Measurements from ENCODE around the gene PRPF31. TPM values are rescaled to one million over a fixed set of nuclear protein-coding genes. Genes with fewer than 3 reads are reported as not detected.

PRPF31 gene
- polyA plus RNA-seq, 1 of the 3 experiments (the other 2 are of a cell fraction) = 81.0 TPM

- Histone ChIP-seq H3K4me1 (ENCODE audit: control insufficient read depth in 1 of 2, insufficient read depth in 2 of 2, low read depth in 1 of 2, low read length in 1 of 2) (no peaks in the 10 kb centered on the region), H3K9ac (no peak overlapping the region), H2AFZ (ENCODE audit: low read depth) (no peak overlapping the region), H4K20me1 (ENCODE audit: insufficient read depth) (no peaks in the 10 kb centered on the region), H3K4me2 (no peak overlapping the region), H3K27me3 (ENCODE audit: insufficient read depth) (no peaks in the 10 kb centered on the region), H3F3A (replicated peaks; ENCODE audit: insufficient read depth) (no peaks in the 10 kb centered on the region), H3K9me3 (no peaks in the 10 kb centered on the region), H3K79me2 (ENCODE audit: insufficient read depth) (no peaks in the 10 kb centered on the region), H3K36me3 (replicated peaks in 1 of 2; ENCODE audit: control insufficient read depth in 1 of 2, insufficient read depth in 2 of 2, low read length in 1 of 2) (peaks cover 0 to 67% of the 10 kb centered on the region in 2 experiments), H3K9me2 (no peaks in the 10 kb centered on the region), H3K27ac (ENCODE audit: low read depth in 2 of 2, low read length in 1 of 2) (no peak overlapping the region), H3K4me3 (ENCODE audit: low read depth in 2 of 2, low read length in 1 of 2) (no peak overlapping the region)
- POLR2A ChIA-PET = no interaction called here
- 96% methylated on average over 39 of the region's 44 CpGs for WGBS (ENCODE audit: low lambda C conversion rate)
- DNase-seq = no peak
- CTCF ChIA-PET = no interaction called here
- TF ChIP-seq TAF1 (IDR thresholded peaks at IDR 0.05; ENCODE audit: borderline replicate concordance, low read depth, low read length) = no peak
- no peak for TF ChIP-seq CHD2 (IDR thresholded peaks at IDR 0.05; ENCODE audit: low read length, partially characterized antibody)
These were observed 12.3 kb downstream of the PRPF31 start for GRCh38 chr19:54127688-54128440.

- ChIA-PET POLR2A (no interaction called here), CTCF (no interaction called here)
- no peaks in the 10 kb centered on the region for H3K79me2 ChIP-seq (ENCODE audit: insufficient read depth)
- no peak overlapping the region for H3K4me3 ChIP-seq (ENCODE audit: low read depth in 2 of 2, low read length in 1 of 2)
- H4K20me1 ChIP-seq (ENCODE audit: insufficient read depth) = no peaks in the 10 kb centered on the region
- H3F3A ChIP-seq (replicated peaks; ENCODE audit: insufficient read depth) = no peaks in the 10 kb centered on the region
- no peak overlapping the region for H3K4me2 ChIP-seq
- H3K27me3 ChIP-seq (ENCODE audit: insufficient read depth) = no peaks in the 10 kb centered on the region
- no peak for DNase-seq
- peaks cover 0 to 66% of the 10 kb centered on the region in 2 experiments for H3K36me3 ChIP-seq (replicated peaks in 1 of 2; ENCODE audit: control insufficient read depth in 1 of 2, insufficient read depth in 2 of 2, low read length in 1 of 2)
- no peaks in the 10 kb centered on the region for H3K4me1 ChIP-seq (ENCODE audit: control insufficient read depth in 1 of 2, insufficient read depth in 2 of 2, low read depth in 1 of 2, low read length in 1 of 2)
- H2AFZ ChIP-seq (ENCODE audit: low read depth) = no peak overlapping the region
- H3K9me3 ChIP-seq = no peaks in the 10 kb centered on the region
- H3K9ac ChIP-seq = no peak overlapping the region
- no peaks in the 10 kb centered on the region for H3K9me2 ChIP-seq
- TF ChIP-seq MXI1 (IDR thresholded peaks at IDR 0.05; ENCODE audit: low read depth, low read length) (no peak), RAD21 (IDR thresholded peaks at IDR 0.05; ENCODE audit: low read length) (no peak), JUND (IDR thresholded peaks at IDR 0.05) (no peak), FOXM1 (IDR thresholded peaks at IDR 0.05; ENCODE audit: low read depth) (no peak), ELF1 (IDR thresholded peaks at IDR 0.05) (no peak), FOXJ3 (CRISPR knock-in tag; IDR thresholded peaks at IDR 0.05) (no peak), SIN3A (IDR thresholded peaks at IDR 0.05; ENCODE audit: borderline replicate concordance, low read depth, low read length) (no peak), EZH2phosphoT487 (IDR thresholded peaks at IDR 0.05; ENCODE audit: borderline replicate concordance, low read depth) (no peak), TEAD4 (IDR thresholded peaks at IDR 0.05; ENCODE audit: borderline replicate concordance, insufficient read depth) (no peak), EP300 (IDR thresholded peaks at IDR 0.05; ENCODE audit: borderline replicate concordance in 1 of 2, low read depth in 1 of 2, low read length in 1 of 2) (no peak), RXRA (IDR thresholded peaks at IDR 0.05; ENCODE audit: borderline replicate concordance, low read depth) (no peak), TAF1 (IDR thresholded peaks at IDR 0.05; ENCODE audit: borderline replicate concordance, low read depth, low read length) (no peak), FOSL2 (IDR thresholded peaks at IDR 0.05; ENCODE audit: borderline replicate concordance, low read depth) (no peak)
- TF ChIP-seq, protein P1, sequence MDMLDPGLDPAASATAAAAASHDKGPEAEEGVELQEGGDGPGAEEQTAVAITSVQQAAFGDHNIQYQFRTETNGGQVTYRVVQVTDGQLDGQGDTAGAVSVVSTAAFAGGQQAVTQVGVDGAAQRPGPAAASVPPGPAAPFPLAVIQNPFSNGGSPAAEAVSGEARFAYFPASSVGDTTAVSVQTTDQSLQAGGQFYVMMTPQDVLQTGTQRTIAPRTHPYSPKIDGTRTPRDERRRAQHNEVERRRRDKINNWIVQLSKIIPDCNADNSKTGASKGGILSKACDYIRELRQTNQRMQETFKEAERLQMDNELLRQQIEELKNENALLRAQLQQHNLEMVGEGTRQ (IDR thresholded peaks at IDR 0.05; ENCODE audit: borderline replicate concordance, low read depth, low read length) = no peak
- no peak overlapping the region for H3K27ac ChIP-seq (ENCODE audit: low read depth in 2 of 2, low read length in 1 of 2)
- 89% methylated on average over 19 of the region's 20 CpGs for WGBS (ENCODE audit: low lambda C conversion rate)
These were observed 12.8 kb downstream of the PRPF31 start for GRCh38 chr19:54128441-54128725.
